Dermis blood vessel endothelial cell (primary cell): Measurements from ENCODE around the gene ACVR1. TPM values are rescaled to one million over a fixed set of nuclear protein-coding genes. Genes with fewer than 3 reads are reported as not detected.
"Not testable (repeated sequence)": the region's sequence is repeated elsewhere in the genome, so short reads cannot be mapped to it uniquely, and the experiment has no call there.

Experiments used
- DNase-seq: peaks from one replicate; pipeline ENCODE4 v3.0.0; 2010
- total RNA-seq: library from RNA; depleted of rRNA; stranded (reverse); fragments of >200 nt; gene quantifications from 2 replicates; pipeline ENCODE4 v1.2.3, GENCODE V29; 2014

Gene ACVR1
- total RNA-seq, 1 donor from 2014 or later: 19.6 TPM

GRCh38 chr2:157749684-157750083, 126.4 kb downstream of the ACVR1 start:
- no peak for DNase-seq

GRCh38 chr2:157748371-157749142, 127.6 kb downstream of the ACVR1 start:
- no peak for DNase-seq

GRCh38 chr2:157747695-157748370, 128.3 kb downstream of the ACVR1 start:
- DNase-seq: no peak

- no peak for DNase-seq
Measured at GRCh38 chr2:157747280-157747679, 128.8 kb downstream of the ACVR1 start.

GRCh38 chr2:157746234-157746950, 129.7 kb downstream of the ACVR1 start:
- no peak for DNase-seq

- no peak for DNase-seq
Measured at GRCh38 chr2:157744571-157745076, 131.5 kb downstream of the ACVR1 start.

- no peak for DNase-seq
Measured at GRCh38 chr2:157743051-157743450, 133.1 kb downstream of the ACVR1 start.

- DNase-seq: no peak
Measured at GRCh38 chr2:157741819-157742484, 134.2 kb downstream of the ACVR1 start.

GRCh38 chr2:157737656-157738055, 138.5 kb downstream of the ACVR1 start:
- DNase-seq: no peak

- no peak for DNase-seq
Measured at GRCh38 chr2:157735532-157735931, 140.6 kb downstream of the ACVR1 start.

GRCh38 chr2:157733263-157733662, 142.9 kb downstream of the ACVR1 start:
- no peak for DNase-seq

- DNase-seq: no peak
Measured at GRCh38 chr2:157732596-157732995, 143.5 kb downstream of the ACVR1 start.

- no peak for DNase-seq
Measured at GRCh38 chr2:157727693-157728092, 148.4 kb downstream of the ACVR1 start.

GRCh38 chr2:157726946-157727345, 149.2 kb downstream of the ACVR1 start:
- DNase-seq: no peak

- no peak for DNase-seq
Measured at GRCh38 chr2:157725846-157726245, 150.3 kb downstream of the ACVR1 start.

GRCh38 chr2:157722580-157723234, 153.4 kb downstream of the ACVR1 start:
- DNase-seq: peak; percentile 9

- DNase-seq: no peak
Measured at GRCh38 chr2:157720504-157720903, 155.6 kb downstream of the ACVR1 start.

- not testable (repeated sequence) for DNase-seq
Measured at GRCh38 chr2:157704653-157705052, 171.5 kb downstream of the ACVR1 start.

- not testable (repeated sequence) for DNase-seq
Measured at GRCh38 chr2:157704148-157704547, 172.0 kb downstream of the ACVR1 start.

GRCh38 chr2:157699806-157700205, 176.3 kb downstream of the ACVR1 start:
- no peak for DNase-seq

GRCh38 chr2:157699009-157699408, 177.1 kb downstream of the ACVR1 start:
- no peak for DNase-seq

GRCh38 chr2:157698430-157698829, 177.7 kb downstream of the ACVR1 start:
- no peak for DNase-seq
